ENCODE results near the gene KRT74. TPM values are rescaled to one million over a fixed set of nuclear protein-coding genes. Genes with fewer than 3 reads are reported as not detected.

KRT74 gene
- total and polyA plus RNA-seq, 4 donors: not detected

- TF ChIP-seq, protein P1, sequence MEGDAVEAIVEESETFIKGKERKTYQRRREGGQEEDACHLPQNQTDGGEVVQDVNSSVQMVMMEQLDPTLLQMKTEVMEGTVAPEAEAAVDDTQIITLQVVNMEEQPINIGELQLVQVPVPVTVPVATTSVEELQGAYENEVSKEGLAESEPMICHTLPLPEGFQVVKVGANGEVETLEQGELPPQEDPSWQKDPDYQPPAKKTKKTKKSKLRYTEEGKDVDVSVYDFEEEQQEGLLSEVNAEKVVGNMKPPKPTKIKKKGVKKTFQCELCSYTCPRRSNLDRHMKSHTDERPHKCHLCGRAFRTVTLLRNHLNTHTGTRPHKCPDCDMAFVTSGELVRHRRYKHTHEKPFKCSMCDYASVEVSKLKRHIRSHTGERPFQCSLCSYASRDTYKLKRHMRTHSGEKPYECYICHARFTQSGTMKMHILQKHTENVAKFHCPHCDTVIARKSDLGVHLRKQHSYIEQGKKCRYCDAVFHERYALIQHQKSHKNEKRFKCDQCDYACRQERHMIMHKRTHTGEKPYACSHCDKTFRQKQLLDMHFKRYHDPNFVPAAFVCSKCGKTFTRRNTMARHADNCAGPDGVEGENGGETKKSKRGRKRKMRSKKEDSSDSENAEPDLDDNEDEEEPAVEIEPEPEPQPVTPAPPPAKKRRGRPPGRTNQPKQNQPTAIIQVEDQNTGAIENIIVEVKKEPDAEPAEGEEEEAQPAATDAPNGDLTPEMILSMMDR (IDR thresholded peaks at IDR 0.05; ENCODE audit: control extremely low read depth, extremely low read depth): no peak
- H3K27ac ChIP-seq (ENCODE audit: low read depth in 1 of 2, low read length in 1 of 2): no peak overlapping the region
- H3K36me3 ChIP-seq (ENCODE audit: control insufficient read depth in 4 of 4, insufficient read depth in 4 of 4, low read length in 4 of 4): no peaks in the 10 kb centered on the region
- H3K4me3 ChIP-seq: no peak overlapping the region
- peaks cover 0 to 5% (median 0%) of the 10 kb centered on the region in 5 donors for H3K4me1 ChIP-seq (ENCODE audit: control insufficient read depth in 5 of 5, insufficient read depth in 5 of 5, low read length in 5 of 5)
- no peak for ATAC-seq (ENCODE audit: insufficient read depth, low FRiP score)
- H3K9ac ChIP-seq (ENCODE audit: insufficient read depth in 1 of 2, low read length in 2 of 2): no peak overlapping the region
- H3K27me3 ChIP-seq (ENCODE audit: control insufficient read depth in 3 of 3, insufficient read depth in 3 of 3, low read length in 2 of 3): peaks cover 0 to 7% (median 3%) of the 10 kb centered on the region in 3 donors
- peak in 1 of 3 donors; percentile 4 for DNase-seq
- H3K9me3 ChIP-seq (ENCODE audit: control insufficient read depth in 4 of 4, insufficient read depth in 3 of 4, low read length in 3 of 4): peaks cover 0 to 2% (median 0%) of the 10 kb centered on the region in 4 donors
- WGBS, 2 donors: 86 to 92% methylated on average over 5 of the region's 5 CpGs
Measured at GRCh38 chr12:52612431-52613383, 39.1 kb upstream of the KRT74 start.

- Histone ChIP-seq H3K4me3 (no peak overlapping the region), H3K9ac (ENCODE audit: insufficient read depth in 1 of 2, low read length in 2 of 2) (no peak overlapping the region), H3K9me3 (ENCODE audit: control insufficient read depth in 4 of 4, insufficient read depth in 3 of 4, low read length in 3 of 4) (peaks cover 0 to 2% (median 0%) of the 10 kb centered on the region in 4 donors), H3K27ac (ENCODE audit: low read depth in 1 of 2, low read length in 1 of 2) (no peak overlapping the region), H3K27me3 (ENCODE audit: control insufficient read depth in 3 of 3, insufficient read depth in 3 of 3, low read length in 2 of 3) (peaks cover 0 to 8% (median 6%) of the 10 kb centered on the region in 3 donors), H3K36me3 (ENCODE audit: control insufficient read depth in 4 of 4, insufficient read depth in 4 of 4, low read length in 4 of 4) (no peaks in the 10 kb centered on the region), H3K4me1 (ENCODE audit: control insufficient read depth in 5 of 5, insufficient read depth in 5 of 5, low read length in 5 of 5) (peaks cover 0 to 5% (median 0%) of the 10 kb centered on the region in 5 donors)
- ATAC-seq (ENCODE audit: insufficient read depth, low FRiP score): no peak
- DNase-seq: peak in 1 of 3 donors; percentile 2
- TF ChIP-seq, protein P1 (IDR thresholded peaks at IDR 0.05; ENCODE audit: control extremely low read depth, extremely low read depth): no peak
- WGBS, 2 donors: 94 to 95% methylated on average over 6 of the region's 6 CpGs
Measured at GRCh38 chr12:52611080-52611468, 37.4 kb upstream of the KRT74 start.

- 81 to 85% methylated on average over 8 of the region's 8 CpGs for WGBS, 2 donors
- no peaks in the 10 kb centered on the region for H3K4me1 ChIP-seq (ENCODE audit: control insufficient read depth in 5 of 5, insufficient read depth in 5 of 5, low read length in 5 of 5)
- ATAC-seq (ENCODE audit: insufficient read depth, low FRiP score) (no peak), DNase-seq (peak in 1 of 3 donors; percentile 1)
- H3K36me3 ChIP-seq (ENCODE audit: control insufficient read depth in 4 of 4, insufficient read depth in 4 of 4, low read length in 4 of 4): no peaks in the 10 kb centered on the region
- H3K4me3 ChIP-seq: no peak overlapping the region
- H3K27ac ChIP-seq (ENCODE audit: low read depth in 1 of 2, low read length in 1 of 2): no peak overlapping the region
- no peak overlapping the region for H3K9ac ChIP-seq (ENCODE audit: insufficient read depth in 1 of 2, low read length in 2 of 2)
- TF ChIP-seq, protein P1 (IDR thresholded peaks at IDR 0.05; ENCODE audit: control extremely low read depth, extremely low read depth): no peak
- peaks cover 0 to 17% (median 16%) of the 10 kb centered on the region in 3 donors for H3K27me3 ChIP-seq (ENCODE audit: control insufficient read depth in 3 of 3, insufficient read depth in 3 of 3, low read length in 2 of 3)
- no peaks in the 10 kb centered on the region for H3K9me3 ChIP-seq (ENCODE audit: control insufficient read depth in 4 of 4, insufficient read depth in 3 of 4, low read length in 3 of 4)
Measured at GRCh38 chr12:52608826-52609630, 35.4 kb upstream of the KRT74 start.
